GM10266 (cell line): ENCODE measurements around the gene DDX25.

ENCODE experiments used
- DNase-seq: peaks from one replicate; pipeline ENCODE4 v3.0.0; 2012; ENCODE audit errors: extremely low spot score
- CTCF ChIP-seq: IDR thresholded peaks from 2 replicates; pipeline ENCODE4 v1.5.1; 2012; ENCODE audit warnings: mild to moderate bottlenecking, low read depth; ENCODE audit not compliant: control insufficient read depth, insufficient read depth; ENCODE audit errors: missing control alignments

DDX25 gene

GRCh38 chr11:125931668-125932067 lies 27.4 kb downstream of the DDX25 start:
- DNase-seq, result no peak
- TF ChIP-seq CTCF, result no peak

GRCh38 chr11:125932301-125932700 lies 28.0 kb downstream of the DDX25 start:
- DNase-seq, result no peak
- TF ChIP-seq CTCF, result no peak

- no peak for DNase-seq
- TF ChIP-seq CTCF, result no peak
Observed at GRCh38 chr11:125933030-125933813, 28.9 kb downstream of the DDX25 start.

- DNase-seq, result no peak
- no peak for TF ChIP-seq CTCF
Observed at GRCh38 chr11:125934473-125934872, 30.2 kb downstream of the DDX25 start.

GRCh38 chr11:125935056-125935455 lies 30.7 kb downstream of the DDX25 start:
- no peak for TF ChIP-seq CTCF
- no peak for DNase-seq

- TF ChIP-seq CTCF, result no peak
Observed at GRCh38 chr11:125935618-125936199, 31.4 kb downstream of the DDX25 start.

GRCh38 chr11:125938418-125938817 lies 34.1 kb downstream of the DDX25 start:
- no peak for TF ChIP-seq CTCF
- DNase-seq, result no peak

More at GRCh38 chr11:125935618-125936199, 31.4 kb downstream of the DDX25 start:
- DNase-seq, result no peak
